Jurkat, Clone E6-1 (cell line): ENCODE results near the gene NLGN1.

Experiments used
- DNase-seq: peaks from one replicate; pipeline ENCODE4 v3.0.0-alpha.2; 2011; ENCODE audit warnings: low read depth, low spot score
- H3K4me3 ChIP-seq: 2 replicates; pipeline ENCODE4 v1.5.1; 2011; ENCODE audit warnings: mild to moderate bottlenecking, low read length, control low read depth, moderate library complexity

The NLGN1 gene

DNA sequence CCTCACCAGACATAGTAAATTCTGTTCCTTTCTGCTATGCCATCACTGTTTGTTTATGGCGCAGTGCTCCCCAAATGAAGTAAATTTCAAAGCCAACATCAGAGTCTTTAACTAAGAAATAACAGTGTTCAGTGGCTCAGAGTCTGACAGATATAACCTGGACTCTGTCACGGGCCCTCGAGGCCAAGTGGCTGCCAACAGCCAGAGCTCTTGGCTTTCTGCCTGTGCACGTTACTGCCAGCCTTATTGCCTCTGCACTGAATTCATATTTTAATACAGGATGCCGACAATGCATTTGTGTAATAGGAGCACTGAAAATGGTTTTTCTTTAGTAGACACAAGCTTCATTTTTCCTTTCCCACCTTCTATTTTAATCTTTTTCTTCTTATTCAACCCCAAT lies 219.9 kb downstream of the NLGN1 start:
- DNase-seq: no peak
- H3K4me3 ChIP-seq: no peak overlapping the region

DNA sequence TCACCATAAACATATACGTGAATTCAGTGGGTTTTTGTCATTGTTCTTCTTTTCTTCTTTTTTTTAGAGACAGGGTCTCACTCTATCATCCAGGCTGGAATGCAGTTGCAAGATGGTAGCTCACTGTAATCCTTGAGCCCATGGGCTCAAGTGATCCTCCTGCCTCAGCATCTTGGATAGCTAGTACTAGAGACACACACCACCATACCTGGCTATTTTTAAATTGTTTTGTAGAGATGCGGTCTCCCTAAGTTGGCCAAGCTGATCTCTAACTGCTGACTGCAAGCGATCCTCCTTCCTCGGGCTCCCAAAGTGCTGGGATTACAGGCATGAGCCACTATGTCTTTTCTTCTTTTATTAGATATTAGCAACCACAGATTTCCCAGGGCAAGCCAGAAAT lies 220.6 kb downstream of the NLGN1 start:
- no peak overlapping the region for H3K4me3 ChIP-seq
- no peak for DNase-seq

DNA sequence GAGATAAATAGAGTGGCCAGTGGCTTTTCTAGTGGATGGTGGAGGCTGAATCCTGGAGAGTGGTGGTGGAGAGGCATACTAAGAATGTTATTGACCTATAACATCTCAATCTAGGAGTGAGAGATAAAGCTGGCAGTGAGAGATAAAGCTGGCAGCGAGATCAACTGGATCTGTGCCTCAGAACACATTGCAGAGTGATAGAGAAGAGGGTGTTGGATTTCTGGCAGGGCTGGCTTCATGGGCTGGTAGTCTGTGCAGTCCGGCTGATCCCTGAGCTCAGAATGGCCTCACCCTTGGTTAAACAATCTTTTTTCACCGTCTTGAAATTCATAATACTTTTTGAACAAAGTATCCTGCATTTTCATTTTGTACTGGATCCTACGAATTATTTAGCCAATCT lies 221.2 kb downstream of the NLGN1 start:
- no peak overlapping the region for H3K4me3 ChIP-seq
- DNase-seq: no peak

DNA sequence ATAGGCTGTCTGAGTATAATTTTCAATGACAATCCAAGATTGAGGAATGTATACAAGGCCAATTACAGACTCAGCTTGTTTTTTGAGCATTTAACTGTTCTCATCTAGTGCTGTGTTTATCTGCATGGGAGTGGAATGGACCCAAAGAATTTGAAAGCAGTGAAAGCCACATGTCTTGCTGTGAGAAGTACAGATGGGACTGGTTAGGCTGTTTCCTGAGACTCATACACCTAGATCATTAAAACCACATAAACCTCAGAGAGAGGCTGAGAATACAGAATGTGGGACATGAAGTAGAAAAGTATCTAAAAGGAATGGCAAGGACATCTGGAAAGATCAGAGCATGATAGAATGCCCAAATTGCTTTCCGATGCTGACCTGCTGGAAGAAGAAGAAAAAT lies 224.6 kb downstream of the NLGN1 start:
- DNase-seq: peak; percentile 46
- H3K4me3 ChIP-seq: no peak overlapping the region

DNA sequence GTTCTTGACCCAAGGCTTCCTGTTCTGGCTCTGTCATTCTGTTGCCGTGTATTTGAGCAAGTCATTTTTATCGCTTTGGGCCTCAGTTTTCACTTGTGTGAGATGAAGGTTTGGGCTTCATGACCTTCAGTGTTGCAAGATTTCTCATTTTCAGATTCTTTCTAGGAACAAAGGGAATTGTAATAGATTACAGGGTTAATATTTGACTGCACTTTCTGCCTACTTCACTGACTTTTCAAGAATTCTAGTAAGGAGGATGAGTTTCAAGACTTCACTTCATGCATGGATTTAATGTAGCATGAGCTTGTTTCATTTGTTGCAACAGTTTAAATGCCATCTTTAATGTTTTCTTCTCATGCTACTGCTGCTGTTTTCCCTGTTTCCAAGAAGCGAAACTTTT lies 226.5 kb downstream of the NLGN1 start:
- DNase-seq: no peak
- H3K4me3 ChIP-seq: no peak overlapping the region

DNA sequence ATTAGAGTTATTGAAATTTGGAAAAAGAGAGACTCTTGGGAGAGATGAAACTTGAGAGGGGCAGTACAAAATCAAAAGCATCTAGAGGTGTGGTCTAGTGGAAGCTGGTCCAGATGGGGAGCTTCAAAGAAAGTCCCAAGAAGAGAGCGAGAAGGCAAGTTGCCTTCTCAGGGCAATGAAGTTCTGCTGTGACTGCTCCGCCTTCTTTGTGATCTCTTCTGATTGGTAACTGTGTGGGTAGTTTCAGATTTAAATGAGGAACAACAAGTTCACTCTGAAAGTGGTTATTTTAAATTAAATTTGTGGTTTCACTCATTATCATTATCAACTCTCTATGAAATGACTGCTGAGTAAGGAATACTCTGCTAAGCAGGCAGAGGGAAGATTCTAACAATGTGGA lies 233.3 kb downstream of the NLGN1 start:
- DNase-seq: no peak
- no peak overlapping the region for H3K4me3 ChIP-seq

DNA sequence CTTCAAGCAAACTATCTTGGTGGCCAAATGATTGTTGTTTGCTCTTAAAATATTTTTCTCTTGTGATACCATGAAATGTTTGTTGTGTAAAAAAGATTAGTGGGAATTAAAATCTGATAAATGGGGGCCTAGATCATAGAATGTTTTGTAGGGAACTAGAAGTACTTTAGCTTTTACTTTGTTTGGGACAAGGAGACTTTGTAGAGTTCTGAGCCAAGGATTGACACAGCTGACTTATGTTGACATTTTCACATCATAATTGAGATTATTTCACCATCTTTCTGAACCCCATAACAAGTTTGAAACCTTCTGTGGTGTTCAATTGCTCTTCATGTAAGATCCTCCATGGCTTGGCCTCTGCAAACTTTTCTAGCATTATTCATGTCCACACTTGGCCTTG lies 235.4 kb downstream of the NLGN1 start:
- no peak overlapping the region for H3K4me3 ChIP-seq
- no peak for DNase-seq

DNA sequence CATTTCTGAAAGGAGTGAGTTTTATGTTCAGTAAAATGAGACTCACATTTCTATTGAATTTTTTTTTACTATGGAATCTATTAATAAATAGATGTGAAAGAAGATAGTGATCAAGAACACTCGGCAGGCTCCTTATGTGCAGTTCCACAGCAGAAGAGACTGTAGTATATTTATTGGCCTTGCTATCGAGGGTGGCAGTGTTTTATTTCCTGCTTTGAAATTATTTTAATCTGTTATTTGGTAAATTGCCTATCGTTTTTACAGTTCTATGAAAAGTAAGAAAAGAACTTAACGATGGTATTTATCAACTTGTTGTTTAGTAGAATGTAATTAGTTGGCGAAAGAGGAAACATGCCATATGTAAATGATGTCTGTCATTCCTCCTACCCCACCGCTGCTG lies 238.3 kb downstream of the NLGN1 start:
- no peak for DNase-seq
- no peak overlapping the region for H3K4me3 ChIP-seq

DNA sequence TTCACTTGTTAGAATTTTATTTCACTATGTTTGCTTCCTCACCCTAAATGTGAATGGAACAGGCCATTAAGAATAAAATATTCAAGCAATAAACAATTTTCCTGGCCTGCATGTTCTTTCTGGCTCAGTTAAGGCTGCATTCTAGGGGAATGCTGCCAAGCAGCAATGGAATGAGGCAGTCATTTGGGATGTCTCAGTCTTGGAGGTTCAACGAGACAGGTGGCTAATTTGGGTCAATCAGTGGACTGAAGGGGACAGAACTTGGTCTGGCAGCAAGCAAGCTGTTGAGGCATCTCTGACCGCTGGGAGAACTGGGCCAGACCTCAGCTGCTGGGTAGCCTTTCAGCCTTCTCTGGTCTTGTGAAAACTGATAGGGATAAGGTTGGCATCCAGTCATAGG lies 241.6 kb downstream of the NLGN1 start:
- no peak for DNase-seq
- no peak overlapping the region for H3K4me3 ChIP-seq

DNA sequence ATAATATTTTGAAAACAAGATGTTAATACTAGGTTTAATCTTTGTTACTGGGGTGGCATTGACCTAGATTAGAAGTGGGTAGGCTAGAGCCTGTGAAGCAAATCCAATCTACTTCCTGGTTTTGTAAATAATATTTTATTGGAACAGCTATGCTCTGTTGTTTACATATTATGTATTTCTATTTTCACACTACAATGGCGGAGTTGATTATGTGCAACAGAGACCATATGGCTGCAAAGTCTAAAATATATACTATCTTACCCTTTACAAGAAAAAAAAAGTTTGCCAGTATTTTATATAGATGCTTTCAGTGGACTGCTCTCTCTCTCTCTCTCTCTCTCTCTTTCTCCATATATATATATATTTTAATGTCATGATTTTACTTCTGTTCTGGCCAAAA lies 244.2 kb downstream of the NLGN1 start:
- DNase-seq: no peak
- H3K4me3 ChIP-seq: no peak overlapping the region

DNA sequence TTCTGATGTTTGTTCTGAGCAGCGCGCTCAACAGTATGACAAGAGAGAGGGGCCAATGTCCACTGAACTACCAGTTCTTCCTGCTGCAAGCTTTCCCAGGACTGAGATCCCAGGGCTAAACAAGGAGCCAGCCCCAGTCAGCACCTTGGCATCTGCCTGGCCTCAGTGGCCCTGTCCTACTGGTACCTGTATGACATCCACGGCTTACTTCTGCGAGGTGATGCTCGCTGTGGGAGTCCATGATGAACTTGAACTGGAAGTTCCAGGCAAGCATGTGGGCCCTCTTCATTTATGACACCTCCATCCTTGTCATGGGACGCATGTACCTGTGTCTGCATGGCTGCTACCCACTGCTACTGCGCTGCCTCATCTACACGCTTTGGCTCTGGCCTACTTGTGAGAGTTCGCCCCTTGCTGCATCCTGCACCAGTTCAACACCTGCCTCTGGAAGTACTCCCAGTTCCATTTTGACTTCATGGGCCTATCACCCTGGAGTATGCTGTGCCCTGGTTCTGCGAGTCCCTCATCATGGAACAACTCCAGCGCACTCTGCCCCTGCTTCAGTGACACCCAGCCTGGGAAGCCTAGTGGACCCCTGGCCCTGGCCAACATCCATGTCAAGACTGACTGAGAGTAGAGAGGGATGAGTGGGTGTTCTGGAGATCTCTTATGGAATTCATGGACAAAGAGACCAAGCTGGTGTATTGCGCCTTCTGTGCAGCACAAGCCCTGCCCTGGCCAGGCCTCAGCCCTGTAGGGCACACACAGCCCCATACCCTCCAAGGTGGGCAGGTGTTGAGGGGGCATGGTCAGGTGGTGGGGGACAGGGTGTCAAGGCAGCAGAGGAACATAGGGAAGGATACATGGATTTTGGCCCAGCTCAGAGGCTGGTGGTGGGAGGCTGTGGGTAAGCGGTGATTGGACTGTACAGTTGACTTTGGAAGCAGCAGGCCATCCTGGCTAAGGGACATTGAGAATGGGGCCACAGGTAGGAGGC lies 246.8 kb downstream of the NLGN1 start:
- DNase-seq: no peak
- H3K4me3 ChIP-seq: no peak overlapping the region

DNA sequence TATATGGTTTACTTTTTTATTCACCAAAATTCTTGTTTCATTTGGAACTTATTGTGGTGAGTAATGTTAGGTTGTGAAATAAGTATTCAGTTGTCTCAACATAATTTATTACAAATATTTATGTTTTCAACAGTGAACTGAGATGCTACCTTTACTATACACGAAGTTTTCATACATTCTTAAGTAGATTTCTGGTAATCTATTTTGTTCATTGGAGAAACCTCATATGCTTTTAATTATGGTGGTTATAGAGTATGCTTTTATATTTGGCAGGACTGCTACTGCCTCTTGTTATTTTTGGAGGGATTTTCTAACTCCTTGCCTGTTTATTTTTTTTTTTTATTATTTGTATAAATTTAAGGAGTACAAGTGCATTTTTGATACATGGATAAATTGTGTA lies 253.1 kb downstream of the NLGN1 start:
- no peak overlapping the region for H3K4me3 ChIP-seq
- DNase-seq: no peak

DNA sequence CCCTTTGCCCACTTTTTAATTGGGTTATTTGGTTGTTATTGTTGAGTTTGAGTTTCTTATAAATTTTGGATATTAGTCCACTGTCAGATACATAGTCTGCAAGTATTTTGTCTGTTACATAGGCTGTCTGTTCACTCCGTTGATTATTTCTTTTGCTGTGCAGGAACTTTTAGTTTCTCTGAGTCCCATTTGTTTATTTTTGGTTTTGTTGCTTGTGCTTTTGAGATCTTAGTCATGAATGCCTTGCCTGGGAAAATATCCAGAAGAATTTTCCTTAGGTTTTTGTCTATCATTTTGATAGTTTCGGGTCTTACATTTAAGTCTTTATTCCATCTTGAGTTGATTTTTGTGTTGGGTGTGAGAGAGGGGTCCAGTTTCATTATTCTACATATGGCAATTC lies 254.5 kb downstream of the NLGN1 start:
- H3K4me3 ChIP-seq: no peak overlapping the region
- DNase-seq: no peak

DNA sequence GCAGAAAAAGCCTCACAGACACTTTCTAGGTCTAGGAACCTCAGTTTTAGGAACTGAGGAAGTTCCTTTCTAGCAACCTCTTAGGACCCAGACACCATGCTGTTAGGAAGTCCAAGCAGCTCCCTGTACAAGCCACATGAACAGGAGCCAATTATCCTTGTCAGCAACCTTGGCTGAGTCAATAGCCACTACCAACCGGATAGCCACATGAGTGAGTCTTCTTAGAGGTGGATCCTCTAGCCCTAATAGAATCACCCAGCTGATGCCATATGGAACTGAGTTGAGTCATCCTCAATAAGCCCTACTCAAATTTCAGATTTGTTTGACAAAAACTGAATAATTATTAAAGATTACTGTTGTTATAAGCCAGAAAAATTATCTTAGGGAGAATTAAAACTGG lies 256.2 kb downstream of the NLGN1 start:
- no peak for DNase-seq
- no peak overlapping the region for H3K4me3 ChIP-seq

DNA sequence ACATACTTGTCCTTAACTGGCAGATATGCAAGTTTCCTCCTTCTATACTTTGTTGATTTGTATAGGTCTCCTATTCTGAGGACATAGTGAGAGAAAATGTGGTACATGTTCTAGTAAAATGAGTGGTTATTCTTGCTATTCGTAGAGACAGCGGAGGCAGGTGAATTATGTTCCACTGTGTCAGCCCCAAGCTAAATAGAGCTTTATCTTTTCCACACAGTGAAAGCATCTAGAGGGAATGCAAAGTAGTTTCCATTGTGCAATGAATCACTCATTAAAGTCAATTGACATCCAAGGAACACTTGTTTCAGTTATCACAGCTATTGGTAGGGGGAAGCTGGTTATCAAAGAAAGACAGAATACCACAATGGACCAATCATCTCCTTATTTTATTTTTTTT lies 262.4 kb downstream of the NLGN1 start:
- no peak overlapping the region for H3K4me3 ChIP-seq
- DNase-seq: no peak

DNA sequence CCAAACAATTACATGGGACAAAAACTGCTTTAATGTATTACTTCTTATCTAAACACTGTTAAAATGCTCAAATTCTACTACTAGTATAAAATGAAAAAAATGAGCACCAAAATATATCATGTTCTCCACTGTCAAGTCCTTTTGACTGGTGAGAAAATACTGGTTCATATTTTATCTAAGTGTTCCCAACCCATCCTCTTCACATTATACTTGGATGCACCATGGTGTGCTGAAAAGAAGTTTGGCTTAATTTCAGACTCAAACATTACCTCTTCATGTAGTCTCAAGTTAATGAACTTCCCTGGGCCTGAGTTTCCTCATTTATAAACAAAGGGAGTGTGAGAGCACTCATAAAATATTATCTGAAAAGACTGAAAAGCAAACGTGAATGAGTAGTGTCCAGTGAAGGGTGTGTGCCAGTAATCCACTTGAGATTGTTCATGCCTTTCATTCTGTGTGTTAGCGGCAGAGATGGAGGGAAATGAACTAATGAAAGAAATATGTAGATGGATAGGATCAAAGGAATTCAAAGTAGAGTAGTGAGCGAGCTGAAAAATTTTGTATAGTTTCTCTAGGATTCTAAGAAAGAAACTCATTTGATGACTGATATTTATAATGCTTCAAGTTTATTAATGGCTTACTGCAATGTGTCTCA lies 263.2 kb downstream of the NLGN1 start:
- DNase-seq: no peak
- H3K4me3 ChIP-seq: no peak overlapping the region

DNA sequence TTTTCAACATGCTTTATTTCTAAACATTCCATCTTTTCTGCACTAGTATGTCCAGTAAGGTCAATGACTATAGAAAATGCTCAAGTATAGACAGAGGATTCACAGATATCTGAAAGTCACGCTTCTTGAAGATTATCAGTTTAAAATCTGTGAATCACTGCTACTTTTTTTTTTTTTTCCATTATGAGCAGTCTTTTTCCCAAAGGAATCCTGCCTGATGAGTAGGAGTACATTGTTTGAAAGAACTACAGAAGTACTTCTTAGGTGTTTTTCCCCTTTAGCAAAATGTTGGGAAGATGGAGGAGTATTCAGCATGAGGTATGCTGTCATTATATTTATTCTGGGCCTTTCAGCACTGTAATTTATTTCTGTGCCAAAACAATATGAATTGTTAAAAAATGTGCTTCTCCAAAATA lies 266.2 kb downstream of the NLGN1 start:
- H3K4me3 ChIP-seq: no peak overlapping the region
- DNase-seq: no peak

DNA sequence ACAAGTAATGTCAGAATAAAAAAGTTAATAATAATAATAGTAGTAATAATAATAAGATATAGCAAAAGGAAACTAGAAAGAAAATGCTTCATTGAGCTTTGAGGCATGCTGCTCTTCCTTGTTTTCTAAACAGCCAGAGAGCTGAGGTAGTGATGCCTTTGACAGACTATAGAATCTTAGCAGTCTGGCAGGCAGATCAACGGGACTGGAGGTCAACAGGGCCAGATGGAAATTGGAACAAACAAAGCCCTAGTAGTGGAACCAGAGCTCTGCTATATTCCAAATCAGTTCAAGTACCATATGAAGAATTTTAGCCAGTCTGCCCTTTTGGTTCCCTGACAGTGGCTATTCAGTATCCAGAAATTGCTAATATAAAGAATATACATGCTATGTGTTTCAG lies 278.6 kb downstream of the NLGN1 start:
- H3K4me3 ChIP-seq: no peak overlapping the region
- no peak for DNase-seq

DNA sequence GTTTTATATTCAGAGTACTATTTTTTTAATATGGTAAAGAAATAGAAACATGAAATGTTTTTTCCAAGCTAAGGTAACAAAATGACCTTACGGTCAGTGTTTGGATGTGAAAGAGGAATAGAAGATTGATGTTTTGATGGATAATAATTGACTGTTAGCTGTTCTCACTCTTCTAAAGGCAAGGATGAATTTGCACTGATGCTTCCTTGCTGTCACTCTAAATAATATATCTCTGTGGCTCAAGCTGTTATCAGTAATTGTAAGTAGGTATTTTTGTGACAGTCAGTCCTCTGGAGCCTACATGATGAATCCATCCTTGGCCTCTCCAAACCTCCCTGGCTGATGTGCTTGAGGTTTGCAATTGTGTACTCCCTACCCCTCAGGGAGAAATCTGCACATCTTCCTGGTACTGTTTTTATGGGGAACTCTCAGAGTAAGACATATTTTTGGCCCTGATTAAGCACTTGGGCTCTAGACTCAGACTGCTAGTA lies 283.7 kb downstream of the NLGN1 start:
- no peak overlapping the region for H3K4me3 ChIP-seq
- no peak for DNase-seq

DNA sequence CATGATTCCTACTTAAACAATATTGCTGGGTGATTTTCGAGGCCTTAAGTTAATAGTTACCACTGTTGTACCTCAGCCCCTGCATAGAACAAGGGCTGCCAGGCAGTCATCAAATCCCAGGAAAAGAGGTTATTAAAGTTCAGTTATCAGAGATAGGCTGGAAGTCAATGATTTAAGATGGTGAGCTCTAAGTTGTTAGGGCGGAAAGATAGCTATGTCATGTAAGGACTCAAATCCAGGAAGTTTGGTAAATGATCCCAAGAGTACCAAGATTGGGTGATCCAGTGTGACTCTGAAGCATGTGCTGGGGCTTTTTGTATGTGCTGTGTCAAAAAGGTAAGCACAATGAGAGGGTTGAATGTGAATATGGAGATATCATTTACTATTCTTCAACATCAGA lies 287.9 kb downstream of the NLGN1 start:
- no peak overlapping the region for H3K4me3 ChIP-seq
- no peak for DNase-seq
